ENCODE results near the gene TYK2. TPM values are rescaled to one million over a fixed set of nuclear protein-coding genes. Genes with fewer than 3 reads are reported as not detected.

TYK2 gene
- polyA plus RNA-seq, 1 donor (not counting 4 experiments of a cell fraction or from before 2014, with no cell fraction given), result 32.6 TPM

GRCh38 chr19:10315335-10316214, 64.8 kb downstream of the TYK2 start, which contains the start of gene FDX2:
Gene FDX2, minus strand, starts transcription at chr19:10316015. Its CDS starts 19 bp downstream, at chr19:10315996.
- Histone ChIP-seq H3K27ac (ENCODE audit: control insufficient read depth, insufficient read depth, low read length) (peak within 1 kb of the TSS; percentile 53), H3K36me3 (ENCODE audit: control insufficient read depth in 2 of 2, extremely low read depth in 1 of 2, insufficient read depth in 2 of 2, low read length in 2 of 2) (peaks cover 14 to 16% of the 10 kb centered on the region in 2 experiments), H3K9ac (ENCODE audit: control insufficient read depth, extremely low read depth, insufficient read depth, low read length) (peak within 1 kb of the TSS; percentile 80), H2AFZ (ENCODE audit: control insufficient read depth, low read length) (peak within 1 kb of the TSS; percentile 99), H3K27me3 (ENCODE audit: control insufficient read depth, extremely low read depth, insufficient read depth, low read length) (no peaks in the 10 kb centered on the region), H3K4me1 (ENCODE audit: control insufficient read depth, extremely low read depth, insufficient read depth, low read length) (peaks cover 9% of the 10 kb centered on the region), H3K79me2 (ENCODE audit: control insufficient read depth, insufficient read depth, low read length) (peaks cover 2% of the 10 kb centered on the region), H3K9me3 (ENCODE audit: control insufficient read depth, low read depth, low read length) (no peaks in the 10 kb centered on the region), H4K20me1 (ENCODE audit: control insufficient read depth, extremely low read depth, insufficient read depth, low read length) (no peaks in the 10 kb centered on the region), H3K4me2 (ENCODE audit: control insufficient read depth, extremely low read depth, insufficient read depth, low read depth, low read length) (peak within 1 kb of the TSS; percentile 77), H3K9me1 (ENCODE audit: control insufficient read depth, extremely low read depth, insufficient read depth, low read length) (no peaks in the 10 kb centered on the region), H3K4me3 (ENCODE audit: control insufficient read depth in 2 of 3, extremely low read depth in 1 of 3, insufficient read depth in 2 of 3, low read depth in 1 of 3, low read length in 3 of 3) (peak within 1 kb of the TSS; percentile 53 to 93 (median 91))
- TF ChIP-seq CTCF (optimal IDR thresholded peaks at IDR 0.05 in 1 of 3, IDR thresholded peaks at IDR 0.05 in 1 of 3, conservative IDR thresholded peaks at IDR 0.05 in 1 of 3; ENCODE audit: extremely low read depth in 1 of 3, insufficient read depth in 2 of 3, low read length in 3 of 3) (no peak), EZH2 (IDR thresholded peaks at IDR 0.05; ENCODE audit: low read length) (no peak)
- dilution Hi-C loops (cut with MboI; ENCODE audit: extremely low pct_ligation_motif_present, low sequenced_read_pairs), result no loop called here
- no peak for DNase-seq (ENCODE audit: low read depth, low spot score)
- peak; percentile 74 for FAIRE-seq

- H3K36me3 ChIP-seq (ENCODE audit: control insufficient read depth in 2 of 2, extremely low read depth in 1 of 2, insufficient read depth in 2 of 2, low read length in 2 of 2), result peaks cover 8% of the 10 kb centered on the region in 2 experiments
- no peak within 1 kb of the TSS for H2AFZ ChIP-seq (ENCODE audit: control insufficient read depth, low read length)
- dilution Hi-C loops (cut with MboI; ENCODE audit: extremely low pct_ligation_motif_present, low sequenced_read_pairs), result no loop called here
- FAIRE-seq (no peak), DNase-seq (ENCODE audit: low read depth, low spot score) (no peak)
- H3K27ac ChIP-seq (ENCODE audit: control insufficient read depth, insufficient read depth, low read length), result no peak within 1 kb of the TSS
- no peaks in the 10 kb centered on the region for H4K20me1 ChIP-seq (ENCODE audit: control insufficient read depth, extremely low read depth, insufficient read depth, low read length)
- no peaks in the 10 kb centered on the region for H3K4me1 ChIP-seq (ENCODE audit: control insufficient read depth, extremely low read depth, insufficient read depth, low read length)
- H3K9ac ChIP-seq (ENCODE audit: control insufficient read depth, extremely low read depth, insufficient read depth, low read length), result no peak within 1 kb of the TSS
- no peaks in the 10 kb centered on the region for H3K9me1 ChIP-seq (ENCODE audit: control insufficient read depth, extremely low read depth, insufficient read depth, low read length)
- H3K79me2 ChIP-seq (ENCODE audit: control insufficient read depth, insufficient read depth, low read length), result no peaks in the 10 kb centered on the region
- no peak within 1 kb of the TSS for H3K4me2 ChIP-seq (ENCODE audit: control insufficient read depth, extremely low read depth, insufficient read depth, low read depth, low read length)
- TF ChIP-seq CTCF (optimal IDR thresholded peaks at IDR 0.05 in 1 of 3, IDR thresholded peaks at IDR 0.05 in 1 of 3, conservative IDR thresholded peaks at IDR 0.05 in 1 of 3; ENCODE audit: extremely low read depth in 1 of 3, insufficient read depth in 2 of 3, low read length in 3 of 3) (no peak), EZH2 (IDR thresholded peaks at IDR 0.05; ENCODE audit: low read length) (no peak)
- no peaks in the 10 kb centered on the region for H3K27me3 ChIP-seq (ENCODE audit: control insufficient read depth, extremely low read depth, insufficient read depth, low read length)
- H3K4me3 ChIP-seq (ENCODE audit: control insufficient read depth in 2 of 3, extremely low read depth in 1 of 3, insufficient read depth in 2 of 3, low read depth in 1 of 3, low read length in 3 of 3), result no peak within 1 kb of the TSS
- no peaks in the 10 kb centered on the region for H3K9me3 ChIP-seq (ENCODE audit: control insufficient read depth, low read depth, low read length)
These were observed 70.9 kb downstream of the TYK2 start, which contains the start of gene ZGLP1 for GRCh38 chr19:10309423-10309822. Gene ZGLP1, minus strand, starts transcription at chr19:10309815.

All from keratinocyte (primary cell).